ENCODE results near the gene HS3ST3A1.

- TF ChIP-seq MAFK (IDR thresholded peaks at IDR 0.05; ENCODE audit: low read depth, low read length) (no peak), CTCF (IDR thresholded peaks at IDR 0.05; ENCODE audit: control extremely low read depth in 1 of 3, insufficient read depth in 1 of 3, low read depth in 1 of 3, low read length in 3 of 3) (no peak), EZH2 (IDR thresholded peaks at IDR 0.05; ENCODE audit: low read depth, low read length, severe bottlenecking) (no peak), TCF12 (IDR thresholded peaks at IDR 0.05; ENCODE audit: low read depth, low read length) (no peak), SRF (IDR thresholded peaks at IDR 0.05; ENCODE audit: low read depth, low read length) (no peak), USF2 (IDR thresholded peaks at IDR 0.05; ENCODE audit: low read length) (no peak), POLR2A (IDR thresholded peaks at IDR 0.05; ENCODE audit: control extremely low read depth in 1 of 2, low read depth in 2 of 2, low read length in 2 of 2) (no peak), CREB1 (IDR thresholded peaks at IDR 0.05) (no peak), HDAC6 (IDR thresholded peaks at IDR 0.05; ENCODE audit: low read depth, low read length) (no peak), ATF2 (IDR thresholded peaks at IDR 0.05; ENCODE audit: low read length) (no peak), YY1 (IDR thresholded peaks at IDR 0.05; ENCODE audit: low read depth, low read length) (no peak), FOSL1 (IDR thresholded peaks at IDR 0.05; ENCODE audit: insufficient read depth, low read depth, low read length) (no peak), TAF7 (optimal IDR thresholded peaks at IDR 0.05; ENCODE audit: borderline replicate concordance, low read depth, low read length) (no peak), CEBPB (IDR thresholded peaks at IDR 0.05; ENCODE audit: low read depth, low read length) (no peak)
Observed at GRCh38 chr17:13593021-13593751, 8.5 kb downstream of the HS3ST3A1 start.
